A172 (cell line): ENCODE results near the gene IL17C. TPM values are rescaled to one million over a fixed set of nuclear protein-coding genes. Genes with fewer than 3 reads are reported as not detected.

Experiments
- DNase-seq: peaks from one replicate; pipeline ENCODE4 v3.0.0-alpha.2; 2015; ENCODE audit warnings: low spot score
- total RNA-seq: library from RNA; depleted of rRNA; stranded (reverse); fragments of >200 nt; shearing (Covaris generic); gene quantifications from 2 replicates; pipeline ENCODE4 v1.2.3, GENCODE V29; 2014; rRNA removed

The IL17C gene
- total RNA-seq, 1 experiment from 2014 or later: not detected

DNA sequence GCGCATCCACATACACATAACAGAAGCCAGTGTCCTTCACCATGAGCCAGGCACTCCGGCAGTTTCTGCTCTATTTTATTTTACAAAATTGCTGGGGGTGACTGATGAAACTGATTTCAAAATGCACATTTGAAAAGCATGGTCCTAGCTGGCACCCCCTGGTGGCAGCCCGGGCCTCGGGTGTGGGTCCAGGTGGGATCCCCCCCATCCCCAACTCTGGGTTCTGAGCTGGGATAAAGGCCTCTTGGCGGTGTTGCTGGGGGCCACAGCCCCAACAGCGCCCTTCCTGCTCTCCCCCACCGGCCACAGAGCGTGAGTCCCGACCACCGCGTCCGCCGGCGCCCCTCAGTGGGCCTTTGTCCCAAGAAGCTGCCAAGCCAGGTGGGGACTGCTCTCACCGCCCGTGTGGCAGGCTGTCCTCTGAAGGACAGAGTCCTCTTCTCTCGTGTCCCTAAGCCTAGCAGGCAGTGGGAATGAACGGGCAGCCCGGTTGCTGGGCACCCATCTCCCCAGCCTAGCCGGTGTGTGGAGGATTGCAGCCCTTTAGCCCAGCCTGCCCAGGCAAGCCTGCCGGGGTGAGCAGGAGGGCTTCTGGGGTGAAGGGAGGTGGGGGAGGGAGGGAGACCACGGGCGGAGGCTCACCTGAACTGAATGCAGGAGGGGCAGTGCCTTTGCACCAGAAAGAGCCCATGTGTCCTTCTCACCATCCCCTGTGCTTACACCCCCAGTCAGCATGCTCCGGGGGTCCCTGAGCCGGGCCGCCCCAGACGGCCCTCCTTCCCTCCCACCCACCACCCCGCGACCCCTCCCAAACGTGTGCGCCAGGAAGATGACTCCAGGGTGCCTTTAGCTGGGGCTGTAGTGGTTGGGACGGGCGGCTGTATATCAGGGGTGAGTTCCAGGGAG lies 47.0 kb downstream of the IL17C start:
- no peak for DNase-seq

DNA sequence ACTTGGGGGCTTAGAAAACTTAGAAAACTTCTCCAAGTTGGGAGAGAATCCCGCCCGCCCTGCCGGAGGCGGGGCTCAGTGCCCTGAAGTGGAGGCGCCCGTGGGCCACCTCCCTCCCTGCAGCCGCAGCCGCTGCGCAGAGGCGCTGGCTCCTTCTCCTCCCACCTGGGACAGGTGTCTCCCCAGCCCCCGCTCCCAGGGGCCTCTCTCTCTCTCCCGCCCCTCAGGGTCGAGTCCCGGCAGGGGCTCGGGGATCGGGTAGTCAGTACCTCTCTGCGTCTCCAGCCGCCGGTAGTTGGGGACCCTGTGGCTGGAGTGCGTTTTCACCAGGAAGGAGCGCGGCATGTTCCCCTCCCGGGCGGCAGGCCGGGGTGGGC lies 47.7 kb downstream of the IL17C start:
- no peak for DNase-seq

DNA sequence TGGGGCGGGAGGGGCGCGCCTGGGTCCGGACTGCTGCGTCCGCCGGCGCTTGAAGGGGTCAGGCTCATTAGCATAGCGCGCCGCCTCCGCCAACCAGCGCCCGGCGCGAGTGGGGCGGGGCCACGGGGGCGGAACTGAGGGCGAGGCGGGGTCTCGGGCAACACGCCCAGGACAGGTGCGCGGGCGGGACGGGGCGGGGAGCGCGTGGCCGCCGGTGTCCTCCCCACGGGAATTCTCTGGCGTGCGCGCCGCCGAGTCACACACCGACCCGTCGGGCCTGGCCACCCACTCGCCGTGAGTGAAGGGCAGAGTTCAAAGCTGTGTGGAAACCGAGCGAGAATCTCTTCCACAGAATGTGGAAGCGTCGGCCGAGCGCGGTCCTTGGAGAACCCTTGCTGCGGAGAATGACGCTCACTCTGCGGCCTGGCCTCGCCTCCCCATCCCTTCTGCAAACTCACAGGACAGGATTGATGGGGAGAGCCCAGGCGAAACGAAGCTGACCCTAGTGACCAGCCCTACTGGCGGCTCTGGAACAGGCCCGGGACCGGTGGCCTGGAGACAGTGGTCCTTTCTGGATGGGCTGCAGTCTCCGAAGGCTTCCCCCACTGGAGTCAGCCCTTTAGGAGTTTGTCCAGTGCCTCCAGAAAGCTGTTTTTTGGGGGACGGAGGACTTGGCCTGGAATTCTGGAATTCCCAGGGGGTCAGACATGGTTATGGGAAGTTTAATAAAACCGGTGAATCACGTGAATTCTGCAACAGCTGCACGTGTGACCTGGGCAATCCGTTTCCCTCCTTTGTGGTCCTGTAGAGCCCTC lies 48.3 kb downstream of the IL17C start, which contains the start of gene SNAI3:
Gene SNAI3, minus strand, starts transcription at position 69 of the 815 bp plus-strand sequence. CDS start 101 bp downstream, outside the sequence.
- peak; percentile 52 for DNase-seq

DNA sequence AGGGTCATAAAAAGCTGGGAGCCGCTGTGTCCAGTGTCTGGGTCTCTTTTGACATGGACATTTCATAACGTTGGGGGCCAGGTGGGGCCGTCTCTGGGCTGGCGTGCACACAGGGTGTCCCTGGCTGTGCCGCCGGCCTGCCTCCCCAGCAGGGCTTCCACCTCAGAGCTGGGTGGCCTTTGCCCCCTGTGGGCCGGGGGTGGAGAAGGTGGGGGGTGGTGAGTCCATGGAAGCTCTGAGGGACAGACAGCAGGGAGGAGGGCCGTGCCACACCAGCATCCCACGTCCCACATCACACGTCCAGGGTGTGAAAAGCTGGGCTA lies 48.8 kb downstream of the IL17C start:
- no peak for DNase-seq

DNA sequence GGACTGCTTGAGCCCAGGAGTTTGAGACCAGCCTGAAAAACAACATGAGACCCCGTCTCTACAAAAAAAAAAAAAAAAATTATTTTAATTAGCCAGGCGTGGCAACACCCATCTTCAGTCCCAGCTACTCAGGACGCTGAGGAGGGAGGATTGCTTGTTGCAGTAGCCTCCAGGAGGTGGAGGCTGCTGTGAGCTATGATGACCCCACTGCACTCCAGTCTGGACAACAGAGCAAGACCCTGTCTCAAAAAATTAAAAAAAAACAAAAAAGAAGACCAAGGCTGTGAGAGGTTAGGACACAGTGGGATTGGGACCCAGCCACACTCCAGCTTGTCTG lies 49.3 kb downstream of the IL17C start:
- DNase-seq: no peak

DNA sequence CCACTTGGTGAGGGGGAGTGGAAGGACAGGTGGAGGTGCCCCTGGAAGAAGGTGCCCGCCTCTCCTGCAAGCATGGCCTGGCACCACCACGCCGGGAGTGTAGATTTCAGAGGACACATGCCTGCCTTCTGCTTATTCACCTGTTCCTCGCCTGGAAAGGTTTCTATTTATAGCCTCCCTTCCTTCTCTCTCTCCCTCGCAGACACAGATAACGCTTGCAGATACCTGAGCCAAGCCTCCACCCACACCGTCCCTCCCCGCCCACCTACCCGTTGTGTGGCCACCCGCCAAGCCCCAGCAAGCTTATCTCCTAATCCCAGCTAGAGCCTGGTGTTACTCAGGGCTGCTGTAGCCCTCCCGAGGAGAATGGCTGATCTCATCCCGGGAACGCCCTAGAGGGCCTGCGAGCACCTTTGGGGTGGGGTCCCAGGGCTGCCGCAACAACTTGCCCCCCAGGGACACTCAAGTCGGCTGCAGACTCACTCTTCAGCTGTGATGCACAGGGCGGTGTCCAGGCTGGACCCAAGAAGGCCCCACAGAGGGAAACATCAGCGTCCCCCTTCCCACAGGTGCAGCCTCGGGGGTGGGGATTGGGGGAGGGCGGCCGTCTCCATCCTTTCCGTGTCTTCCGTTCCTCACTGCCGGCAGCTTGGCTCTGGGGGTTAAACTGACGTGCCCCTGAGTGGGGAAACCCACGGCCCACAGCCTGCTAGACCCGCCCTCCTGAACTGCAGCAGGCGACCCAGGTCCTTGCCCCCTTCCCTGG lies 49.8 kb downstream of the IL17C start:
- no peak for DNase-seq

Other genes starting within 250 kb of the IL17C start
- gene ZFPM1, start 185.3 kb upstream of the IL17C start, total RNA-seq: 0.95 and 1.4 TPM in 2 replicates
- 17.7 and 18.3 TPM in 2 replicates for gene ZC3H18, start 68.2 kb upstream of the IL17C start, total RNA-seq
- gene CYBA, start 12.5 kb downstream of the IL17C start, total RNA-seq: 0.19 TPM in 1 of 2 replicates, not detected in the other
- gene MVD, start 24.5 kb downstream of the IL17C start, total RNA-seq: 53.8 and 56.3 TPM in 2 replicates
- gene SNAI3, start 47.9 kb downstream of the IL17C start, total RNA-seq: not detected in 2 replicates
- gene RNF166, start 67.8 kb downstream of the IL17C start, total RNA-seq: 43.6 and 51.2 TPM in 2 replicates
- 20.5 and 21.2 TPM in 2 replicates for gene CTU2, start 67.9 kb downstream of the IL17C start, total RNA-seq
- gene PIEZO1, start 146.6 kb downstream of the IL17C start, total RNA-seq: 186 and 226 TPM in 2 replicates
- 29.3 and 39.2 TPM in 2 replicates for gene CDT1, start 165.2 kb downstream of the IL17C start, total RNA-seq
- 255 and 258 TPM in 2 replicates for gene APRT, start 173.4 kb downstream of the IL17C start, total RNA-seq
- gene GALNS, start 218.4 kb downstream of the IL17C start, total RNA-seq: 25.8 and 34.3 TPM in 2 replicates
- 52.9 and 78.8 TPM in 2 replicates for gene TRAPPC2L, start 218.6 kb downstream of the IL17C start, total RNA-seq
- not detected in 2 replicates for gene PABPN1L, start 228.1 kb downstream of the IL17C start, total RNA-seq